ENCODE measurements around the gene CPED1. TPM values are rescaled to one million over a fixed set of nuclear protein-coding genes. Genes with fewer than 3 reads are reported as not detected.
"Not testable (repeated sequence)": the region's sequence is repeated elsewhere in the genome, so short reads cannot be mapped to it uniquely, and the experiment has no call there.

Gene CPED1
- total RNA-seq, 2 experiments from 2014 or later, result not detected

GRCh38 chr7:121073463-121074099 is 85.1 kb downstream of the CPED1 start:
- CTCF ChIA-PET (ENCODE audit: unreplicated experiment), result no interaction called here
- POLR2A ChIA-PET, result interaction anchor here (0.6 to 0.7 kb wide), 2 partner anchors 219 to 369 kb away, joined by 3 to 5 read pairs; no protein-coding TSS in a partner anchor
- Histone ChIP-seq H3K4me3 (ENCODE audit: low read depth, low read length, poor library complexity, severe bottlenecking) (no peak overlapping the region), H3K9me3 (ENCODE audit: low read length) (no peaks in the 10 kb centered on the region), H3K9me2 (ENCODE audit: insufficient read depth, low read length) (no peaks in the 10 kb centered on the region), H4K20me1 (ENCODE audit: insufficient read depth, low read length) (no peaks in the 10 kb centered on the region), H3K4me2 (ENCODE audit: low read length) (no peak overlapping the region), H3K36me3 (ENCODE audit: insufficient read depth, low read length) (no peaks in the 10 kb centered on the region), H3K79me2 (ENCODE audit: insufficient read depth, low read depth, low read length) (no peaks in the 10 kb centered on the region), H2AFZ (ENCODE audit: low read length) (no peak overlapping the region), H3K27ac (ENCODE audit: low read depth, low read length, poor library complexity, severe bottlenecking) (no peak overlapping the region), H3K4me1 (ENCODE audit: insufficient read depth, low read length, poor library complexity, severe bottlenecking) (no peaks in the 10 kb centered on the region)
- no peak for DNase-seq (ENCODE audit: low spot score)
- intact Hi-C loops (cut with micrococcal nuclease; ENCODE audit: unreplicated experiment), result no loop called here
- BruUV-seq (replicated peaks), result no TSS peak
- TF ChIP-seq EZH2phosphoT487 (IDR thresholded peaks at IDR 0.05; ENCODE audit: borderline replicate concordance, low read depth, low read length), result no peak
- no peak for TF ChIP-seq CTCF (conservative IDR thresholded peaks at IDR 0.05; ENCODE audit: low read length)

GRCh38 chr7:121075424-121075841 is 86.9 kb downstream of the CPED1 start:
- H3K79me2 ChIP-seq (ENCODE audit: insufficient read depth, low read depth, low read length); H3K4me3 ChIP-seq (ENCODE audit: low read depth, low read length, poor library complexity, severe bottlenecking); H2AFZ ChIP-seq (ENCODE audit: low read length); DNase-seq (ENCODE audit: low spot score); H3K27ac ChIP-seq (ENCODE audit: low read depth, low read length, poor library complexity, severe bottlenecking); H3K4me1 ChIP-seq (ENCODE audit: insufficient read depth, low read length, poor library complexity, severe bottlenecking); H3K9me2 ChIP-seq (ENCODE audit: insufficient read depth, low read length); H3K9me3 ChIP-seq (ENCODE audit: low read length); H3K4me2 ChIP-seq (ENCODE audit: low read length); intact Hi-C loops (cut with micrococcal nuclease; ENCODE audit: unreplicated experiment); CTCF ChIA-PET (ENCODE audit: unreplicated experiment); H4K20me1 ChIP-seq (ENCODE audit: insufficient read depth, low read length); BruUV-seq (replicated peaks); H3K36me3 ChIP-seq (ENCODE audit: insufficient read depth, low read length): not testable (repeated sequence)
- POLR2A ChIA-PET, result interaction anchor here (0.6 to 1.4 kb wide), 5 partner anchors 10 to 564 kb away, joined by 3 to 5 read pairs (median 3); no protein-coding TSS in a partner anchor

- Histone ChIP-seq H3K27ac (ENCODE audit: low read depth, low read length, poor library complexity, severe bottlenecking) (no peak overlapping the region), H2AFZ (ENCODE audit: low read length) (no peak overlapping the region), H4K20me1 (ENCODE audit: insufficient read depth, low read length) (no peaks in the 10 kb centered on the region), H3K36me3 (ENCODE audit: insufficient read depth, low read length) (no peaks in the 10 kb centered on the region), H3K9me2 (ENCODE audit: insufficient read depth, low read length) (no peaks in the 10 kb centered on the region), H3K4me3 (ENCODE audit: low read depth, low read length, poor library complexity, severe bottlenecking) (no peak overlapping the region), H3K79me2 (ENCODE audit: insufficient read depth, low read depth, low read length) (no peaks in the 10 kb centered on the region), H3K9me3 (ENCODE audit: low read length) (no peaks in the 10 kb centered on the region), H3K4me2 (ENCODE audit: low read length) (no peak overlapping the region), H3K4me1 (ENCODE audit: insufficient read depth, low read length, poor library complexity, severe bottlenecking) (no peaks in the 10 kb centered on the region)
- no peak for DNase-seq (ENCODE audit: low spot score)
- POLR2A ChIA-PET, result interaction anchor here (0.6 to 1.4 kb wide), 5 partner anchors 10 to 563 kb away, joined by 3 to 5 read pairs (median 3); no protein-coding TSS in a partner anchor
- no TSS peak for BruUV-seq (replicated peaks)
- TF ChIP-seq CTCF (conservative IDR thresholded peaks at IDR 0.05; ENCODE audit: low read length), result no peak
- no peak for TF ChIP-seq EZH2phosphoT487 (IDR thresholded peaks at IDR 0.05; ENCODE audit: borderline replicate concordance, low read depth, low read length)
- CTCF ChIA-PET (ENCODE audit: unreplicated experiment), result no interaction called here
- intact Hi-C loops (cut with micrococcal nuclease; ENCODE audit: unreplicated experiment), result no loop called here
Observed at GRCh38 chr7:121075952-121076349, 87.4 kb downstream of the CPED1 start.

All from OCI-LY7 (cell line).